ENCODE results near the gene KCNQ5.

- TF ChIP-seq, protein P1, sequence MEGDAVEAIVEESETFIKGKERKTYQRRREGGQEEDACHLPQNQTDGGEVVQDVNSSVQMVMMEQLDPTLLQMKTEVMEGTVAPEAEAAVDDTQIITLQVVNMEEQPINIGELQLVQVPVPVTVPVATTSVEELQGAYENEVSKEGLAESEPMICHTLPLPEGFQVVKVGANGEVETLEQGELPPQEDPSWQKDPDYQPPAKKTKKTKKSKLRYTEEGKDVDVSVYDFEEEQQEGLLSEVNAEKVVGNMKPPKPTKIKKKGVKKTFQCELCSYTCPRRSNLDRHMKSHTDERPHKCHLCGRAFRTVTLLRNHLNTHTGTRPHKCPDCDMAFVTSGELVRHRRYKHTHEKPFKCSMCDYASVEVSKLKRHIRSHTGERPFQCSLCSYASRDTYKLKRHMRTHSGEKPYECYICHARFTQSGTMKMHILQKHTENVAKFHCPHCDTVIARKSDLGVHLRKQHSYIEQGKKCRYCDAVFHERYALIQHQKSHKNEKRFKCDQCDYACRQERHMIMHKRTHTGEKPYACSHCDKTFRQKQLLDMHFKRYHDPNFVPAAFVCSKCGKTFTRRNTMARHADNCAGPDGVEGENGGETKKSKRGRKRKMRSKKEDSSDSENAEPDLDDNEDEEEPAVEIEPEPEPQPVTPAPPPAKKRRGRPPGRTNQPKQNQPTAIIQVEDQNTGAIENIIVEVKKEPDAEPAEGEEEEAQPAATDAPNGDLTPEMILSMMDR (IDR thresholded peaks at IDR 0.05; ENCODE audit: low read depth, low read length): no peak
- TF ChIP-seq EZH2phosphoT487 (IDR thresholded peaks at IDR 0.05; ENCODE audit: low read depth): no peak
Observed at GRCh38 chr6:72724545-72724944, 102.7 kb downstream of the KCNQ5 start.
